Mucosa of descending colon (tissue), 3 donors: Measurements from ENCODE around the gene PIK3CD. TPM values are rescaled to one million over a fixed set of nuclear protein-coding genes. Genes with fewer than 3 reads are reported as not detected.
A peak's percentile ranks its signal among the peaks of the same experiment; 100 is the strongest.

Experiments used
- ATAC-seq: fragments of 200-7000 bp; cut with Tn5 transposase; one replicate; pipeline ENCODE4 v1.9.1; 2020; ENCODE audit warnings: mild to moderate bottlenecking, moderate library complexity
- DNase-seq, 3 donors: peaks; one replicate each; pipeline ENCODE4 v3.0.0-alpha.2; 2020
- H3K36me3 ChIP-seq: fragments of 200-600 bp; one replicate; pipeline ENCODE4 v1.8.0; 2021; ENCODE audit warnings: low read depth, mild to moderate bottlenecking
- H3K4me1 ChIP-seq: fragments of 200-600 bp; one replicate; pipeline ENCODE4 v1.8.0; 2021; ENCODE audit warnings: low read depth, mild to moderate bottlenecking
- H3K4me3 ChIP-seq: fragments of 200-600 bp; one replicate; pipeline ENCODE4 v1.8.0; 2021; ENCODE audit warnings: mild to moderate bottlenecking
- H3K9me3 ChIP-seq: fragments of 200-600 bp; one replicate; pipeline ENCODE4 v1.8.0; 2021; ENCODE audit warnings: mild to moderate bottlenecking
- intact Hi-C, 2 donors: fragments of 100-400 bp; cut with DNase I in 1 of 2; cut with micrococcal nuclease in 1 of 2; formaldehyde crosslinking; loops; one replicate each; pipeline versions ENCODE4 v1.11.0 to v1.11.1; 2022; cut with DNase I, micrococcal nuclease
- total RNA-seq, 3 donors: library from RNA; stranded (reverse); fragmentation: NEBNext Ultra II Directional in 2 of 3; extraction: Animal tissue kit (Norgen Biotek cat#: 25700) in 2 of 3; gene quantifications; one replicate each; pipeline versions ENCODE4 v1.2.1 to v1.2.4, GENCODE V29; 2021 to 2023
- TF ChIP-seq, protein P1 (sequence below): fragments of 200-600 bp; IDR thresholded peaks from one replicate; pipeline ENCODE4 v1.8.0; 2022; ENCODE audit warnings: antibody characterized with exemption, mild to moderate bottlenecking
- donor health status: DM: no; HTN: no; CAD: no; lungs with moderate emphysema.
- donor health status: DM: no; HTN: no; CAD: no.
- donor health status: DM: no; HTN: yes; CAD: no.

The PIK3CD gene
- total RNA-seq, 3 donors from 2014 or later, result 4.6 to 11.7 (median 4.8) TPM

DNA sequence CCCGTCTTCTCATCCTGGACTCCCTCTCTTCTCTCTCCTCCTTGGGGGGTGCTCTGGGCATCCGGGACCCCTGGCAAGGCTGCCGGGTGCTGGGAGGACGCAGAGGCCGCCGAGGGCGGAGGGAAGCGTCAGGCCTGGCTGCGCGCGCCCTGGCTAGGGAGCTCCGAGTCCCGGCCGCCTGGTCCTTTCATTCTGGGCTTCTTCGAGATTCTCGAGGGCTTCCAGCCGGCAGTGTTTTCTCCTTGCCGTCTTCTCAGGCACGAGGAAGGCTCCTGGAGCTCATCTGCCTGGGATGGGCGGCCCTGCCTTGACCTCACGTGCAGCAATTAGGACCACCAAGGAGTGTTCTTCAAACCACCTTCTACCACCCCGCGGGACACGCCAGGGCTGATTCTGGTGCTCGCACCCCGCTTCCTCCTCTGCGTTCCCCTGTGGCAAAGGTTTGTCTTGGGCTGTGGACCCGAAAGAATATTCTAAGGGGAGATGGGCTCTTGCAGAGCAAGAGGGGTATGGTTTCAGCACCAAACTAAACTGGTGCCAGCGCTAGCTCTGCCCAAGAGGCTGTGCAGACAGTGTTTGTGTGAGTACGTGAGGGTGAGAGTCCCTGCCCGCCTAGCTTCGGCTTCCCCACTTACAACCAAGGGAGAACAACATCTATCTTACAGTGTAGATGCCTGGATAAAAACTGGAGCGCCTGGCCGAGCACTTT, 36.5 kb downstream of the PIK3CD start:
- TF ChIP-seq, protein P1, sequence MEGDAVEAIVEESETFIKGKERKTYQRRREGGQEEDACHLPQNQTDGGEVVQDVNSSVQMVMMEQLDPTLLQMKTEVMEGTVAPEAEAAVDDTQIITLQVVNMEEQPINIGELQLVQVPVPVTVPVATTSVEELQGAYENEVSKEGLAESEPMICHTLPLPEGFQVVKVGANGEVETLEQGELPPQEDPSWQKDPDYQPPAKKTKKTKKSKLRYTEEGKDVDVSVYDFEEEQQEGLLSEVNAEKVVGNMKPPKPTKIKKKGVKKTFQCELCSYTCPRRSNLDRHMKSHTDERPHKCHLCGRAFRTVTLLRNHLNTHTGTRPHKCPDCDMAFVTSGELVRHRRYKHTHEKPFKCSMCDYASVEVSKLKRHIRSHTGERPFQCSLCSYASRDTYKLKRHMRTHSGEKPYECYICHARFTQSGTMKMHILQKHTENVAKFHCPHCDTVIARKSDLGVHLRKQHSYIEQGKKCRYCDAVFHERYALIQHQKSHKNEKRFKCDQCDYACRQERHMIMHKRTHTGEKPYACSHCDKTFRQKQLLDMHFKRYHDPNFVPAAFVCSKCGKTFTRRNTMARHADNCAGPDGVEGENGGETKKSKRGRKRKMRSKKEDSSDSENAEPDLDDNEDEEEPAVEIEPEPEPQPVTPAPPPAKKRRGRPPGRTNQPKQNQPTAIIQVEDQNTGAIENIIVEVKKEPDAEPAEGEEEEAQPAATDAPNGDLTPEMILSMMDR, result no peak
- intact Hi-C loops, result no loop called here
- peak; percentile 26 for ATAC-seq
- Histone ChIP-seq H3K4me3 (no peak overlapping the region), H3K4me1 (peaks cover 31% of the 10 kb centered on the region), H3K36me3 (no peaks in the 10 kb centered on the region), H3K9me3 (no peaks in the 10 kb centered on the region)
- DNase-seq, result peak in 2 of 3 donors; percentile 41 to 54

DNA sequence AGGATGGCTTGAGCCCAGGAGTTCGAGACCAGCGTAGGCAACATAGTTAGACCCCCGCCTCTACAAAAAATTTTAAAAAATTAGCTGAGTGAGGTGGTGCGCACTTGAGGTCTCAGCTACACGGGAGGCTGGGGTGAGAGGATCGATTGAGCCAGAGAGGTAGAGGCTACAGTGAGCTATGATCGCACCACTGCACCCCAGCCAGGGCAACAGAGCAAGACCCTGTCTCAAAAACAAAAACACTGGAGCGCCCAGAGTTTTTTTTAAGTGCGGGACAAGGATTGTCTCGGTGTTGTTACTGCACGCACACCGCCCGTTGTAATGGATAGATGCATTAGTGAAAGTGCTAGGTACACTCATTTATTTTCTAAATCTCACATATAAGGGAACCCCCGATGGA, 37.1 kb downstream of the PIK3CD start:
- Histone ChIP-seq H3K4me1 (peaks cover 31% of the 10 kb centered on the region), H3K9me3 (no peaks in the 10 kb centered on the region), H3K36me3 (no peaks in the 10 kb centered on the region), H3K4me3 (no peak overlapping the region)
- no peak for DNase-seq
- TF ChIP-seq, protein P1, result no peak
- intact Hi-C loops, result no loop called here
- no peak for ATAC-seq

DNA sequence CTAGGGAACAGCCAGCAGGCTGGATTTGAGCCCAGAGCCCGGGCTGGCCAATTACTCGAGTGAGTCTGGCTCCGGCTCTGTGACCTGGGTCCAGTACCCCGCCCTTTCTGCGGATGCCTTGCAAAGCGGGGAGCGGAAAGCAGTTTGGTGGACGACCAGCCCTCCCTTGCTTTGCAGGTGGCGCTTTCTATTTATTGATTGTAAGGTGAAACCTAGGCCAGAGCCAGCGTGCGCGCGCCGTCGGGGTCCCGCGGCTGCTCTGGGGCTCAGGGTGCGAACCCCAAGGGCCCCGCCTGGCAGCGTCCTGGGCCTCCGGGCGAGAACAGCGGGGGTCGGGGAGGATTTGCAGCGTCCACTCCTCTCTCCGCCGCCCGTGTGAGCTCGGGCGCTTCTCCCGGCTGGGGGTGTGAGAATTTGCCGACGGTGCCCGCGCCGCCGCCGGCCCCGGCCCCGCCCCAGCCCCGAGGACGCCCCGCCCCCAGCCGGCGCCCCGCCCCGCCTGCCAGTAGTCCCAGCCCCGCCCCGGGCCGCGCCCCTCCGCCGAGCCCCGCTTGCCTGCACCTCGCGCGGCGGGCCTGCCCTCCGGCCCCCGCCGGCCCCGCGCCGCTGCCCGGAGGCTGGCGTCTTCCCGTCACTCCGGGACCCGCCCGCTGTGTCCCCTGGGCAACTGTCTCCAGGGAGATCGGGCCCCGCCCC, 37.6 kb downstream of the PIK3CD start:
- peak; percentile 89 to 93 (median 91) for DNase-seq
- H3K4me1 ChIP-seq, result peaks cover 31% of the 10 kb centered on the region

DNA sequence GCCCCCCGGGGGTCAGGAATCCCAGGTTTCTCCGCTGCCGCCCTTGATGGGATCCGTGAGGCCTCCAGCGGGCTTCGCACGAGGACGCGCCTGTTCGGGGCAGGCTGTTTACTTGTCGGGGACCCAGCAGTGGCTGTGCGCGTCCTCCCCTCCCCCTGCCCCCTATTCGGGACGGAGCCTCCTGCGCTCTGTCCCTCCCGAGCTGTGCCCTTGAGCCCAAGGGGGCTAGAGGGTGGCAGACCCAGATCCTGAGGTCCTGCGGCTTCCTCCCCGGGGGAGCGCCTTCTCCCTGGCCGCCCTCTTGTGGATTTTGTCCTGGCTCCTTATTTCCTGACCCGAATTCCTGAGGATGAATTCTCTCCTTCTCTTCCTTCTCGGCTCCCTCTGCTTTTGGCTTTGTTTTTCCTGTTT, 38.4 kb downstream of the PIK3CD start:
- H3K4me1 ChIP-seq, result peaks cover 31% of the 10 kb centered on the region
- intact Hi-C loops, result no loop called here
- peak; percentile 23 to 69 (median 53) for DNase-seq
- TF ChIP-seq, protein P1, result no peak
- no peak overlapping the region for H3K4me3 ChIP-seq
- H3K36me3 ChIP-seq, result no peaks in the 10 kb centered on the region
- ATAC-seq, result peak; percentile 16
- no peaks in the 10 kb centered on the region for H3K9me3 ChIP-seq

More for the DNA sequence above, 37.6 kb downstream of the PIK3CD start:
- peak; percentile 94 for ATAC-seq
- H3K9me3 ChIP-seq, result no peaks in the 10 kb centered on the region
- no peaks in the 10 kb centered on the region for H3K36me3 ChIP-seq
- intact Hi-C loops, result no loop called here
- TF ChIP-seq, protein P1, result no peak
- H3K4me3 ChIP-seq, result peak overlapping the region; percentile 19

DNA sequence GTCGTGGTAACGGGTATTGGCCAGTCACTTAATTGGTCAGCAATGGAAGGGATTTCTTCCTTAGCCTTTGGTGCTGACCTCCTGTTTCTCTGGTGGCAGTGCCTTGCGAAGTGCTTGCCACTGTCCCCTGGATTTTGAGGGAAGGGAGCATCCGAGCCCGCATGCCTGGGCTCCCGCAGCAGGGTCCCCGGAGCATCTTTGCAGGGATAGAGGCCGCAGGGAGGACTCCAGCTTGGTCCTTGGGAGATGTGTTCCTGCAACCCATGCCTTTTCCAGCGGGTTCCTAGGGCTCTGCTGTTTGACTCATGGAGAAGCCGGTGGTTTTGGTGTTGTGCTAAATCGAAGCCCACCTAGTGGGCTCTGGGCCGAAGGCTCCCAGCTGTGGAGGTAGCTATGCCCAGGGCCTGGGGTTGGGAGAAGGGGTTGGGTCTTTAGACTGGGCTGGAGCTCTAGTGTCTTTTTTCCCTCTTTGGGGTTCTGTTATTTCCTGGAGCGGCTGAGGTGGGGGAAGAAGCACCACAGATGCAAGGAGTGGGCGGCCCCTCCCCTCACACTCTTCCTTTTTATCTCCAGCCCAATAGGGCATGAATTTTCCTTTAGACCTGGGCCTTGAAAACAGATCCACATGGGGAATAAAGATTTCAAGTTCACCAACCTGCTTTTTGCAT, 39.0 kb downstream of the PIK3CD start:
- TF ChIP-seq, protein P1, result no peak
- ATAC-seq (no peak), DNase-seq (no peak)
- Histone ChIP-seq H3K36me3 (no peaks in the 10 kb centered on the region), H3K4me3 (no peak overlapping the region), H3K4me1 (peaks cover 31% of the 10 kb centered on the region), H3K9me3 (no peaks in the 10 kb centered on the region)
- intact Hi-C loops, result no loop called here
